Gastrocnemius medialis (tissue), 4 donors: ENCODE results near the gene CSNK2A1.

Experiments
- CTCF ChIP-seq, 5 experiments: fragments of 450-650 bp in 3 of 5; fragments of 200-600 bp in 2 of 5; sonication (generic) in 2 of 5; IDR thresholded peaks in 4 of 5; conservative IDR thresholded peaks in 1 of 5; 1 replicate in 4 of 5; 2 replicates in 1 of 5; pipeline ENCODE4 v1.5.1; 2016 to 2019; ENCODE audit warnings: antibody characterized with exemption in 5 of 5, mild to moderate bottlenecking in 3 of 5, moderate library complexity in 3 of 5
- POLR2A ChIP-seq, 2 donors: fragments of 450-650 bp; IDR thresholded peaks; one replicate each; pipeline ENCODE4 v1.6.1; 2017; ENCODE audit warnings: antibody characterized with exemption in 2 of 2, mild to moderate bottlenecking in 2 of 2, moderate library complexity in 2 of 2

GRCh38 chr20:437787-438486 is 105.7 kb downstream of the CSNK2A1 start:
- no peak for TF ChIP-seq CTCF (IDR thresholded peaks at IDR 0.05 in 4 of 5, conservative IDR thresholded peaks at IDR 0.05 in 1 of 5)
- TF ChIP-seq POLR2A (IDR thresholded peaks at IDR 0.05): no peak
